Measurements from ENCODE around the gene DSTYK. TPM values are rescaled to one million over a fixed set of nuclear protein-coding genes. Genes with fewer than 3 reads are reported as not detected.

The DSTYK gene
- total RNA-seq, 2 donors from 2014 or later: 6.5 to 8.6 TPM

DNA sequence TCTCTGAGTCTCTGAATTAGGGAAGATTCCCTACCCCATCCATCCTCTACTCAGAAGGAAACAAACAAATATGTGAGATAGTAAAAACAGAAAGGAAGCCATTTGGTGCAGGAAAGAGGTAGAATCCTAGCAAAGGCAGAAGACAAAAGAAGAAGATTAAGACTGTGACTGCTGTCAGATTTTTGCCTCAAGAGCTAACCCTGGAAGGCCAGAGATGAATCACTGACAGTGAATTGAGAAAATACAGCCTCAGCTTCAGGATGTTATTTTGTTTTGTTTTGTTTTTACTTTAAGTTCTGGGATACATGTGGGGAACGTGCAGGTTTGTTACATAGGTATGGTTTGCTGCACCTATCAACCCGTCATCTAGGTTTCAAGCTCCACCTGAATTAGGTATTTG, 31.7 kb downstream of the DSTYK start:
- DNase-seq (no peak), ATAC-seq (no peak)
- Histone ChIP-seq H3K9me3 (no peaks in the 10 kb centered on the region), H3K36me3 (replicated peaks in 1 of 2; ENCODE audit: insufficient read depth in 1 of 2, low read depth in 2 of 2) (no peaks in the 10 kb centered on the region), H3K27ac (no peak overlapping the region), H3K27me3 (no peaks in the 10 kb centered on the region), H3K4me3 (no peak overlapping the region), H3K4me1 (peaks cover 15% of the 10 kb centered on the region)
- TF ChIP-seq CTCF (IDR thresholded peaks at IDR 0.05) (no peak), POLR2A (IDR thresholded peaks at IDR 0.05) (no peak)
- intact Hi-C loops (cut with DNase I): no loop called here
- WGBS, 2 donors: 80 to 87% methylated on average over 2 of the region's 2 CpGs

GRCh38 chr1:205172729-205173366, 38.7 kb downstream of the DSTYK start:
- Histone ChIP-seq H3K4me3 (no peak overlapping the region), H3K27me3 (no peaks in the 10 kb centered on the region), H3K27ac (no peak overlapping the region), H3K36me3 (replicated peaks in 1 of 2; ENCODE audit: insufficient read depth in 1 of 2, low read depth in 2 of 2) (no peaks in the 10 kb centered on the region), H3K4me1 (peaks cover 8% of the 10 kb centered on the region), H3K9me3 (no peaks in the 10 kb centered on the region)
- DNase-seq: no peak
- ATAC-seq: no peak
- TF ChIP-seq CTCF (IDR thresholded peaks at IDR 0.05): no peak
- 86 to 100% methylated on average over 4 of the region's 4 CpGs for WGBS, 2 donors
- intact Hi-C loops (cut with DNase I): no loop called here

GRCh38 chr1:205171369-205171768, 40.1 kb downstream of the DSTYK start:
- no peak for ATAC-seq
- no peaks in the 10 kb centered on the region for H3K27me3 ChIP-seq
- H3K36me3 ChIP-seq (replicated peaks in 1 of 2; ENCODE audit: insufficient read depth in 1 of 2, low read depth in 2 of 2): no peaks in the 10 kb centered on the region
- no peak overlapping the region for H3K27ac ChIP-seq
- no peak for TF ChIP-seq POLR2A (IDR thresholded peaks at IDR 0.05)
- TF ChIP-seq CTCF (IDR thresholded peaks at IDR 0.05): no peak
- no peak overlapping the region for H3K4me3 ChIP-seq
- no peaks in the 10 kb centered on the region for H3K9me3 ChIP-seq
- DNase-seq: no peak
- 90 to 94% methylated on average over 5 of the region's 5 CpGs for WGBS, 2 donors
- peaks cover 8% of the 10 kb centered on the region for H3K4me1 ChIP-seq
- intact Hi-C loops (cut with DNase I): no loop called here

DNA sequence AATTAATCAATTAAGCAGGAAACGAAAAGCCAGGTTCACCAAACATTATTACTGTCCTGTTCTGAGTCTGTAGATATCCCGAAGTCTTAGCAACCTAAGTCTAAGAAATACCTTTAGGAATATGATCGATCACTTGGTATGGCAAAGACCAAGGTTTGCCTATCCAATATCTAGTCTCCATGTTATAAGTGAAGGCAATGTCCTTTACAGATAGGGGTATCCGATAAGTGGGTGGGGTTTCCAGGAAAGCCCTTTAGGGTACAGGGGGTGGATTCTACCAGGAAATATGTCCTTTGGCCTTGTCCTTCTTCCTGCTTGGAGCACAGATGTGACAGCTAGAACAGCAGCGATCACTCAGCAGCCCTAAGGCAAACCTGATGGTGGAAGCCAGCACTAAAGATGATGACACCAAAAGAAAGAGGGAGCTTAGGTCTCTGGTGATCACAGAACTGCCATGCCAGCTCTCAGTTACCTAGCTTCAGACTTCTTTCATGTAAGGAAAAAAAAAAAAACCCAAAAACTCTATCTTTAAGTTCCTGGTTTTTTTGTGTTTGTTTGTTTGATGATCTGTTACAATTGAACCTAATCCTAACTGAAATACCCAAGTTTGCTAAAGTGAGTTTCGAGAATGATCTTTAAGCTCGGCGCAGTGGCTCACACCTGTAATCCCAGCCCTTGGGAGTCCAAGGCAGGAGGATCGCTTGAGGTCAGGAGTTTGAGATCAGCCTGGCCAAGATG, 40.8 kb downstream of the DSTYK start:
- H3K27ac ChIP-seq: no peak overlapping the region
- intact Hi-C loops (cut with DNase I): no loop called here
- no peaks in the 10 kb centered on the region for H3K9me3 ChIP-seq
- no peak overlapping the region for H3K4me3 ChIP-seq
- WGBS, 2 donors: 86 to 88% methylated on average over 9 of the region's 9 CpGs
- DNase-seq (no peak), ATAC-seq (no peak)
- TF ChIP-seq CTCF (IDR thresholded peaks at IDR 0.05): no peak
- no peak for TF ChIP-seq POLR2A (IDR thresholded peaks at IDR 0.05)
- no peaks in the 10 kb centered on the region for H3K36me3 ChIP-seq (replicated peaks in 1 of 2; ENCODE audit: insufficient read depth in 1 of 2, low read depth in 2 of 2)
- H3K4me1 ChIP-seq: peaks cover 7% of the 10 kb centered on the region
- no peaks in the 10 kb centered on the region for H3K27me3 ChIP-seq

DNA sequence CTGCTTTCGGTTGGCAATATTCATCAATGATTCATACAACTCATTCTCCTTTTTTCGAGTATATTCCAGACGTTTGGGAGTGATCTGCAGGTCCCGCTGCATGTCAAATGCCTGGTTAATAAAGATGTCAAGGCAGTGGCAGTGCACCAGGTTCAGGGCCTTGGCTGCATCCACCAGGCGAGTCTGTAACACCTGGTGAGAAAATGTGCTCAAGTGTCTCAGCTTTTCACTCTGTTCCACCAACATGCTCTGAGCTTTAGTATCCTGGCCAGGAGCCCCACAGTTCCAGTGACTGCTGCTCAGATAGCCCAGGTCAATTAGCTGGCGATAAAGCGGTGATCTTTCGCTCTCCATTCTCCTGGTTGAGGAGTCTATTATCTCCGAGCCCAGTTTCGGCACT, 42.3 kb downstream of the DSTYK start:
- H3K4me1 ChIP-seq: no peaks in the 10 kb centered on the region
- H3K36me3 ChIP-seq (replicated peaks in 1 of 2; ENCODE audit: insufficient read depth in 1 of 2, low read depth in 2 of 2): no peaks in the 10 kb centered on the region
- no peak for DNase-seq
- intact Hi-C loops (cut with DNase I): no loop called here
- no peak overlapping the region for H3K4me3 ChIP-seq
- TF ChIP-seq CTCF (IDR thresholded peaks at IDR 0.05): no peak
- no peak for TF ChIP-seq POLR2A (IDR thresholded peaks at IDR 0.05)
- ATAC-seq: no peak
- no peaks in the 10 kb centered on the region for H3K9me3 ChIP-seq
- H3K27ac ChIP-seq: no peak overlapping the region
- H3K27me3 ChIP-seq: no peaks in the 10 kb centered on the region
- 85 to 87% methylated on average over 10 of the region's 10 CpGs for WGBS, 2 donors

Data from body of pancreas (tissue), 4 donors.